D341Med (cell line): ENCODE results near the gene COG6.

Experiments
- DNase-seq: peaks from one replicate; pipeline ENCODE4 v3.0.0; 2012; ENCODE audit warnings: low spot score

The COG6 gene

DNA sequence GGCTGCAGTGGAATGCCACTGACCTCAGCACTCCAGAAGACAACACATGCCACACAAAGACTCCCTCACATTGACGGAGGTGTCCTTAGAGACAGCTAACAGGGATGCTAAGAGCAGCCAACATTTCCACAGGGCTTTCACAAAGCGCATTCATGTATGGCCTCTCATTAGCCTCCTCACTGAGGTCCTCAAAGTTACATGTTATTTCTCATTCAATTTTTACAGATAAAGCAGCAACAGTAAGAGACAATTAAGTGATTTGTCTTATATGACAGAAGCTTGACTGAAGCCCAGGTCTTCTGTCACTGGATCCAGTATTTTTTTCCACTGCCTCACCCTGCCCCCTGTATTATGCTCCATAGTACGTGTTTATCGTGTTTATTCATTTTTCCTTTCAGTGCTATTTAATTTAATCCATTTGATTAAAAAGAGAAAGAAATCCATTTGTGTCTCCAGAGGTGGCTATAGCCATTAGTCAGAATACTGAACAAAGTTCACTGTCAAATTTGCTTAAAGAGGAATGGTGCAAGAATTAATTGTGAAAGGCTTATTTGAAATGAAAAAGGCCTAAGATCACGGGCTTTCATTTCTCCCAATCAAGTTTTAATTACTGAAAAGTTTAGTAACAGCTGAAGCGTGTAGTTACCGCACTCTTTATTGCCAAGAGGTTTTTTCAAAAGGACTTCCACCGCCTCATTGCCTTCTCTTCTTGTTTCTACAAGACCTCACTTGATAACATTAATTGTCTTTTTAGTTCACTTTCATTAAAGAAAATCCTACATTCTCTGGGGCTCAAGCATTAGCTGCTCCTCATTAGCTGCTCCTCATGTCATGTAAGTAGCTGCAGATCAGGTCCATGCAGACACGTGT lies 115.0 kb downstream of the COG6 start:
- no peak for DNase-seq

DNA sequence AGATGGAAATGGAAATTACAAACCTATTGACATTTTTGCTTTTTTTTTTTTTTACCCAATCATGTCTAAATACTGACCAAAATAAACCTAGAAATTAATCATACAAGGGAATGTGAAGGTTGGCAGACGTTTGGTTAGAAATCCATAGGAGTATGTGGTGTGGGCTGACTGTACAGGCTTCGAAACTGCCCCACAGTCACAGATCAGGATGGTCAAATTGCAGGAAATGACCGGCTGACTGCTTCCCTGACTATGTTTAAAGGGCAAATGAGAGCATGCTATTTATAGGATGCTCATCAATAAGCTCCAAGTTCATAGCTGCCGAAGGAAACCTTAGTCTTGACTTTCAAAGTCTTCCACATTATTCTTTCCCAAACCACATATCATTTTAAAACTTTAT lies 118.4 kb downstream of the COG6 start:
- no peak for DNase-seq

DNA sequence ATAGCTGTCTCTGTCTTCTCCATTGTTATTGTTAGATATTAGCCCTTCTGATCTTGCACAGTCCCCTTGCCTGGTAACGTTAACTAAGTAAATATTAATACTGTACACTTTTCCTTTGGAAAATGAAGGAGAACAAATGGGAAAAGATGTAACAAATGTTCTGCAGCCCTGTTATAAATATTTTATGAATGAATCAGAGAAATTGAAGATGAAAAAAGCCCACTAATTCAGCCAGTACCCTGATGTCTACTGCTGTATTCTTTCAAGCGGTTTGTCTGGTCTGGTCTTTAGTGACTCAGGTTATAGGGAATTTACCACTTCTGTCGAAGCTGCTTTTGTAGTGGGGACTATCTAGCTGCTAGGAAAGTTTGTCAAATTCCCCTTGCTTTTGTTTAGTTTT lies 121.0 kb downstream of the COG6 start:
- DNase-seq = no peak

DNA sequence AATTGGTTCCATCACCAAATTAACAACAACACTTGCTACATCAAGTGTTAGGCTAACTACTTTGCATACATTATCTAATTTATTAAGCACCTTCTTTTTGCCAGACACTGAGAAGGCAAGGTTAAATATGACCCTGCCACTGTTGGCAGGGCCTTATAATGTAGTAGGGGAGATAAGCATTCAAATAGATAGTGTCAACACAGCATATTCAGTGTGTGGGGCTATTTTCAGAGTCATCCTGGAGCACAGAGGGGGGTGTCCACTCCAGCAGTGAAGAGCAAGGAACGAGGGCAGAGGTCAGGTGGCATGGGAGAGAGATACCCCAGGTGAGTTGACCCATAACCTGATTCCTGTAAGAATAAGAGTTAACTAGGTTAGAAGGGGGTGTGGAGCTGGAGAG lies 121.6 kb downstream of the COG6 start:
- no peak for DNase-seq

DNA sequence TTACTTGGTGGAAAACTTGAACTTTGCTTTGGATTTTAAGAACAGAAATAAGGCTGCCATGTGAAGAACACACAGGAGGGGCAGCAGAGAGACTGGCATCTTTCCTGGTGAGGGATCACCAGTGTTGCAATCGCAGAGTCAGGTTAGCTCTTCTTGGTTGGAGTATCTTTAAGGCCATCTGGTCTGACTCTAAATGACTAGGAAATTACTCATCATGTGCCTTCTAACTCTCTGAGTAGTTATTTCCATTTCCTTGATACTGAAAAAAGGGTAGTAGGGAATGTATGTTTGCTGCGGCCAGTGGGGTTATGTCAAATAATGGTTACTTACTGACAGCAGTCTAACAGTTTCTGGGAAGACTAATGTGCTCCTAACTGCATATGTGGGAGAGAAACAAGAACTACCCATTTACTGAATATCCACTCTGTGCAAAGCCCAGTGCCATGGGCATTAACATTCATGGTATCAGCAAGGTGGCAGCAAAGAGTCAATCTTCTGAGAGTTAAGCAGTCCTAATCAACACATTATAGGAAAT lies 122.1 kb downstream of the COG6 start:
- DNase-seq = peak; percentile 40

DNA sequence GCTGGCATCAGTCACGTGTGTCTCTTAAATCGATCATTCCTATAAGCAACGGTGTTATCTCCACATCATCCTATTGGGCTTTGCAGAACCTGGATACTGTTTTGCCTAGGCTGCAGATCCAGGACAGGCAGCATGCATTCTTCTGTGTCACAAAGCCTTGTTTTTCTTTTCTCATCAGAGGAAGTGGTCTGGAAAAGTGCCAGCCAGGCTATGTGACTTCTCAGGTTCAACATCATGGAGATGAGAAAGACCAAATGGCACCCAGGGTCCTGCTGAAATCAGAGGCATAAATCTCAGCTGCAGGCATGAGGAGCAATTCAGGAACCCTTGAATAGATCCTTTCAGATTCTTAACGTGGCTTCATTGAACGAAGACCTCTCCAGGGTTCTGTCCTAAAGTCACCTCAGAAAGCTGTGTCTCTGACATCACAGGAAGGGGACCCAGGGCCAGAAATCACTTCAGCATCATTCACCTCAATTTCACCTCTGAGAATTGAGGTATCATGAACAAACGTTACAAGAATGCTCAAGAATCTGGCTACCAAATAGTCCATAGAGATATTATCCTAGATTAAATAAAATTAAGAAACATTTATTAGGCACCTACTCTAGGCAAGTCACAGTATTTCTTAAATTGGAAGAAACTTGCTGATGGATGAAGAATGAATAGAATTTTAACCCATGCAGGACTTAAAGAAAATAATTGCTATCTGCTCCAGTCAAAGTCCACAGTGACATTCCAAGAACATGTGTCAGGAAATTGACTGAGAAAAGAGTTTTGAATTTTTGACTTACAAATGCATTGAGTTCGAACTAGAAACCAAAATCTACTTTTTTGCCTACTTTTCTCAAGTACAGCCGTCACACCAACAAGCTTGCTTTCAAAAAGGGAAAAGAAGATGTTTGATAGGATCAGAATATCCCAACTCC lies 124.1 kb downstream of the COG6 start:
- DNase-seq = no peak

DNA sequence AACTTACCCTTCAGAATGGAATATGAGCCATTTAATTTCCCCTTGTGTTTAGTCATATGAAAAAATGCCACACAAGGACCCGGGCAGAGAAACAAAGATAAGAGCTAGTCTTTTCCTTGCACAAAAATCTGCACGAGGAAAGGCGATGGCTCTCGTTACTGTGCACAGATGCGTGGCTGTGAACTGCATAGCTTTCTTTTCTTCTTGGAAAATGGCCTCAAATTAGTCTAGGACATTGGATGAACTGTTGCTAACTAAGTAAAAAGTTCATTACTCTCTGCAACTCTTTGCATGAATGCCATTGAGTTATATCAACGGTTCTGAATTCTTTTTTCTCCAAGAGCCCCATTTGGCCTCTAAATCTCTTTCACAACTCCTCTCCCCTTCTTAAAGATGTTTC lies 125.2 kb downstream of the COG6 start:
- DNase-seq = no peak

DNA sequence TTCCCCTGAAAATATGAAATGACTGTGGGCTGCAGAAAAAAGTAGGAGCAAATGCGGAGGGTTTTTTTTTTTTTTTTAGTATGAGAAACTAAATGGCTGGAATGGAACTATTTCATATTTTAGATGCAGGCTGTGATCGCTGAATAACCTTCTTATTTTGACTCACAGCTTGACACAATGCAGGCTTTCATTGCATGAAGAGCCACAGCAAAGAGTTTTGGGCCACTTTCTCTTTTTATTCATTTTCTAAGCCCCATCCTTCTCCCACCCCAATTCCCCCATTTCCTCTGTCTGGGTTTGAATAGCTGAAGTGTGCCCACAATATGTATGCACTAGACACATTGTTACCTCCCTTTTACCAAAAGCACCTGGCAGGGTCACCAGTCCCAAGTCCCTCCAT lies 125.9 kb downstream of the COG6 start:
- no peak for DNase-seq

DNA sequence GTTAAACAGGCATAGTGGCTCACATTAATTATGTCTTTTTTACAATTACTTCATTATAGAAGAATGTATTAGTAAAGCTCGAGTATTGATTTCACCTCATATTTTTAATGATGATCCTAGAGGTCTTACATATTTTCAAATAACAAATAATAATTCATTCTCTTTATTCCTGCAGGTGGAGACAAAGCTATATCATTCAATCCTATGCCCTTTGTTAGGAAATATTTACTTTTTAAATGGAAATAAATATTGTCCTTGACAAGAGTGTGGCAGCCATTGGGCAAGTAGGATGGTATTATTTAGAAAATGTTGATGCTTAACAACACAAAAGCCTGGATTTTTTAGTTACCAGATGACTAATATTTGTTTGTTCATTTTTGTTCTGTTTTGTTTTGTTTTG lies 127.6 kb downstream of the COG6 start:
- no peak for DNase-seq

DNA sequence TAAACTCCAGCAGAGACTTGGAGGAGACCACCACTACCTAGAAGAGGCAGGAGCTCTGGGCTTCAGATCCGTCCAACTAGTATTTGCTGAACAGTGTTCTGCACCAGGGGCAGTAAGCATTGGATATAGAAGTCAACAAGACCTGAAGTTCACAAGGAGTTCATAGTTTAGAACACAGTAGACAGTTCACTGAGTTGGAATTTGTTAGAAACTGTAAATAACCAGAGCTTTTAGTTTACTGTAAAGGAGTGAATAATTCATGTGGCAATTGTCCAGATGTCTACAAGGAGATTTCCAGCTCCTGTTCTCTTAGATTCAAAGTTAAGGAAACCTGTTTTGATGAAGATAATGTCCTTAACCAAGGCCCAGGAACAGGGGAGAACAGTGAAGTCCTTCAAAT lies 128.9 kb downstream of the COG6 start:
- no peak for DNase-seq

DNA sequence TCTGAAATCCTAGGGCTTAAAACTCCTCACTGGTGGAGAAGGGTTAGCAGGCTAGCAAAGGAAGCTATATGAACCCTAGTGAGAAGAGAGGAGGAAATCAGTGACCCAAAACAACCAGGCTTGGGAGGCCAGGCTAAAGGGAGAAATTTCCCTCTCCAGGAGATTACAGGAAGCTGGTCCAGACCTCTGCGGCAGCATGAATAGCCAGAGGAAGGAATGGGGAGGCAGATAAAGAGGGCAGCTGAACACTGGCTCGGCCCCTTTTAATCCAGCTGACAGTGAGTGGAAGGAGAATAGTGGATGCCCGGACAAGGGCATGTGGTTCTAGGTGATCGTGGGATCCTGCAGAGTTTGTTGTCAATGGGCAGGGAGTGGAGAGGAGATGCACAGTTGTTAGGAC lies 130.6 kb downstream of the COG6 start:
- no peak for DNase-seq

DNA sequence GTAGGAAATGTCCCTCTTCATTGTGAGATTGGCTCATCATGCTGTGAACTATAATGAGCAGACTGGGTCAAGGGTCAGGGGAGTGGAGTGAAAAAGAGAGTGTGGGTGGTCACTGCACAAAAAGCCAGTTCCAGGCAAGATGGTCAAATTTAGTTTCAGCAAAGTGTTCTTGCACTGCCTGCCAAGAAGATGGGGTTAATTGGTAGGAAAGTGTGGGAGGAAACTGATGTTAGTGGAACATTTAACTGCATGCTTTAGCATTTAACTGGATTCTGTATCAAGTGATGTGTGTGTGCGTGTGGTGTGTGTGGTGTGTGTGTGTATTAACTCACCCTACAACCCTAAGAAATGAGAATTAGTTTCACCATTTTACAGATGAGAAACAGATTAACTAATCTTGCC lies 131.6 kb downstream of the COG6 start:
- DNase-seq = no peak

DNA sequence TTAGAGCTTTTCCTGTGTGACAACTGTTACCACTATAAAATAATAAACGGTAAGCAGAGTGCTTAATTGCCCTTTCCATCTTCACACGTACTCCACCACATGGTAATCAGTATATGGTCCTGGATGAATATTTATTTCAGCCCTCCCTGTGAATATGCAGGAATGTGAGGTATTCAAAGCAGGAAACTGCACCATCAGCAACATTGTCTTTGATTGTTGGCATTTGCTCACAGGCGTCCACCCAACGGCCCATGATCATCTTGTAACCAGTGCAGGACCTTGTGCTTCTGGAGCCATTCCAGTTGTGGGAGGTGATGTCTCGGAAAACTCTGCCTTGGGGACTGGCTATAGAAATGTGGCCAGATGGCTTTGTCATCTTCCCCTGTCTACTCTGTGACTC lies 132.6 kb downstream of the COG6 start:
- DNase-seq = no peak

DNA sequence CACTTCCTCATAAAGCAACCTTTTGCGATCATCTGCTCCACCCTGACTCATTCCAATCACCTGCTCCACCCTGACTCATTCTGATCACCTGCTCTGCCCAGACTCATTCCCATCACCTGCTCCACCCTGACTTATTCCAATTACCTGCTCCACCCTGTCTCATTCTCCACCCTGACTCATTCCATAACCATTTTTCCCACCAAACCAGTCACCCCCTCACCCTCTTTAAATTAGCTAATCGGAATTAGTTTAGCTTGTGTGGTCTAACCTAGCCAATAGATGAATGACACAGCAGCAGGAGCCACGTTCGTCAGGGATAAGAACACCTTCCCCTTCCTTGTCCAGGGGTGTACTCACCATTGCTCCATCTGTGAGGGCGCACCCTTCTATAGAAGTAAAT lies 134.0 kb downstream of the COG6 start:
- DNase-seq = no peak
